Fibroblast of skin of abdomen (primary cell): ENCODE data around the gene CDT1.
"Not testable (repeated sequence)": the region's sequence is repeated elsewhere in the genome, so short reads cannot be mapped to it uniquely, and the experiment has no call there.

ENCODE experiments used
- DNase-seq: peaks from one replicate; pipeline ENCODE4 v3.0.0-alpha.2; 2013

Gene CDT1

GRCh38 chr16:88784074-88784855 is 19.3 kb upstream of the CDT1 start:
- peak; percentile 81 for DNase-seq

- DNase-seq, result no peak
These were observed 18.8 kb upstream of the CDT1 start for GRCh38 chr16:88784856-88785105.

- peak; percentile 66 for DNase-seq
These were observed 18.3 kb upstream of the CDT1 start, which contains the start of gene PIEZO1 for GRCh38 chr16:88785106-88785924. Gene PIEZO1 (minus strand): TSS chr16:88785220. CDS start chr16:88784964, 256 bp downstream.

GRCh38 chr16:88787579-88788314 is 15.8 kb upstream of the CDT1 start:
- DNase-seq, result no peak

GRCh38 chr16:88788749-88789148 is 14.8 kb upstream of the CDT1 start:
- not testable (repeated sequence) for DNase-seq

- no peak for DNase-seq
These were observed 14.0 kb upstream of the CDT1 start for GRCh38 chr16:88789594-88789993.

- no peak for DNase-seq
These were observed 13.0 kb upstream of the CDT1 start for GRCh38 chr16:88790312-88791211.

GRCh38 chr16:88792078-88792550 is 11.5 kb upstream of the CDT1 start:
- DNase-seq, result no peak

GRCh38 chr16:88792668-88793250 is 10.8 kb upstream of the CDT1 start:
- no peak for DNase-seq

- no peak for DNase-seq
These were observed 10.2 kb upstream of the CDT1 start for GRCh38 chr16:88793251-88793954.

- DNase-seq, result no peak
These were observed 7.3 kb upstream of the CDT1 start for GRCh38 chr16:88796278-88796677.

- no peak for DNase-seq
These were observed 5.5 kb upstream of the CDT1 start for GRCh38 chr16:88798073-88798472.

GRCh38 chr16:88798772-88799455 is 4.7 kb upstream of the CDT1 start:
- no peak for DNase-seq

- no peak for DNase-seq
These were observed 3.9 kb upstream of the CDT1 start for GRCh38 chr16:88799569-88800276.

GRCh38 chr16:88800277-88800592 is 3.4 kb upstream of the CDT1 start:
- DNase-seq, result no peak

GRCh38 chr16:88804173-88804551 is 573 bp downstream of the CDT1 start:
- no peak for DNase-seq

- no peak for DNase-seq
These were observed 1.2 kb downstream of the CDT1 start for GRCh38 chr16:88804552-88805339.

GRCh38 chr16:88805340-88805715 is 1.7 kb downstream of the CDT1 start:
- DNase-seq, result no peak

GRCh38 chr16:88805887-88806393 is 2.4 kb downstream of the CDT1 start:
- no peak for DNase-seq
